ENCODE data around the gene PXK.

- TF ChIP-seq CTCF (conservative IDR thresholded peaks at IDR 0.05; ENCODE audit: low read length) (no peak), EZH2phosphoT487 (IDR thresholded peaks at IDR 0.05; ENCODE audit: borderline replicate concordance) (no peak)
Observed at GRCh38 chr3:58441514-58442450, 109.1 kb downstream of the PXK start.

Data from Loucy (cell line).